ENCODE results near the gene EDN3. TPM values are rescaled to one million over a fixed set of nuclear protein-coding genes. Genes with fewer than 3 reads are reported as not detected.

Gene EDN3
- total RNA-seq, 1 experiment from 2014 or later = not detected

DNA sequence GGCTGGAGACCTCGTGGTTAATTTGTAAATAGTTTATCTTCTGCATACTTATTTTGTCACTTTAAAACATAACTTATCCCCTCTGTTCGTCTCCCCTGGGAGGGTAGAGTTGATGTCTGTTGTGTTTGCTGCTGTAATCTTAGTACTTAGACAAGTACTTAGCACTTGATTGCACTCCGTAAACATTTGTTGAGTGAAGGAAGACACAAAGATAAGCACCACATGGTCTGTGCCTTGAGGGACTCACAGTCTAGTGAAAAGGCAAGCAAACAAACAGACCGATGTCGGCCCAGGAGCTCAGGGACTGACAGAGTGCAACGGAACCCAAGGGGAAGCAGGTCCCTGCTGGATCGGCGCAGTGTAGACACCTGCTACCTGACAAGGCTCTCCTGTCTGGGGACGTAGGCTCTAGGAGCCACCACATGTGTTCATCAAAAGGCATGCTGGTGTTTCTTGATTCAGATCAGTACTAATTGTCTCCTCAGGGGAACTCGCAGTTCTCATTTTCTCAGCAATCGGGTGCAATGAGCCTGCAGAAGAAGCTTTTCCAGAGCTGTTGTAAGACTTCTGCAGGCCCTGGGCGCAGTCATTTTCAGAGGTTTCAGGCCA, 31.4 kb downstream of the EDN3 start:
- H2AFZ ChIP-seq (ENCODE audit: low read depth, low read length, poor library complexity, severe bottlenecking) = no peak overlapping the region
- TF ChIP-seq POLR2A (IDR thresholded peaks at IDR 0.05; ENCODE audit: borderline replicate concordance, extremely low read depth, insufficient read depth, insufficient read length) = no peak
- TF ChIP-seq SP1 (IDR thresholded peaks at IDR 0.05; ENCODE audit: low read depth) = no peak
- no peak for TF ChIP-seq CBX3 (IDR thresholded peaks at IDR 0.05; ENCODE audit: low read depth)
- no peak for TF ChIP-seq EZH2phosphoT487 (IDR thresholded peaks at IDR 0.05; ENCODE audit: borderline replicate concordance)
- no peak for TF ChIP-seq CEBPB (IDR thresholded peaks at IDR 0.05; ENCODE audit: low read depth)
- no peak for TF ChIP-seq EZH2 (IDR thresholded peaks at IDR 0.05)
- no peak for TF ChIP-seq ZFX (IDR thresholded peaks at IDR 0.05)
- TF ChIP-seq FOSL1 (IDR thresholded peaks at IDR 0.05; ENCODE audit: low read depth) = no peak
- no peak for TF ChIP-seq ZNF274 (IDR thresholded peaks at IDR 0.05; ENCODE audit: low read depth, low read length)
- no peak for TF ChIP-seq ELF1 (IDR thresholded peaks at IDR 0.05; ENCODE audit: borderline replicate concordance, low read depth)
- TF ChIP-seq, protein P1, sequence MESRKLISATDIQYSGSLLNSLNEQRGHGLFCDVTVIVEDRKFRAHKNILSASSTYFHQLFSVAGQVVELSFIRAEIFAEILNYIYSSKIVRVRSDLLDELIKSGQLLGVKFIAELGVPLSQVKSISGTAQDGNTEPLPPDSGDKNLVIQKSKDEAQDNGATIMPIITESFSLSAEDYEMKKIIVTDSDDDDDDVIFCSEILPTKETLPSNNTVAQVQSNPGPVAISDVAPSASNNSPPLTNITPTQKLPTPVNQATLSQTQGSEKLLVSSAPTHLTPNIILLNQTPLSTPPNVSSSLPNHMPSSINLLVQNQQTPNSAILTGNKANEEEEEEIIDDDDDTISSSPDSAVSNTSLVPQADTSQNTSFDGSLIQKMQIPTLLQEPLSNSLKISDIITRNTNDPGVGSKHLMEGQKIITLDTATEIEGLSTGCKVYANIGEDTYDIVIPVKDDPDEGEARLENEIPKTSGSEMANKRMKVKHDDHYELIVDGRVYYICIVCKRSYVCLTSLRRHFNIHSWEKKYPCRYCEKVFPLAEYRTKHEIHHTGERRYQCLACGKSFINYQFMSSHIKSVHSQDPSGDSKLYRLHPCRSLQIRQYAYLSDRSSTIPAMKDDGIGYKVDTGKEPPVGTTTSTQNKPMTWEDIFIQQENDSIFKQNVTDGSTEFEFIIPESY (IDR thresholded peaks at IDR 0.05; ENCODE audit: extremely low read depth, insufficient replicate concordance, low read length) = no peak
- no peak for TF ChIP-seq YY1 (IDR thresholded peaks at IDR 0.05; ENCODE audit: extremely low read depth, insufficient replicate concordance, low read depth, low read length)
- TF ChIP-seq TCF7L2 (IDR thresholded peaks at IDR 0.05; ENCODE audit: borderline replicate concordance, extremely low read depth, insufficient read depth, insufficient read length) = no peak
- TF ChIP-seq, protein P2, sequence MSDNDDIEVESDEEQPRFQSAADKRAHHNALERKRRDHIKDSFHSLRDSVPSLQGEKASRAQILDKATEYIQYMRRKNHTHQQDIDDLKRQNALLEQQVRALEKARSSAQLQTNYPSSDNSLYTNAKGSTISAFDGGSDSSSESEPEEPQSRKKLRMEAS (IDR thresholded peaks at IDR 0.05) = no peak
- ChIA-PET POLR2A (no interaction called here), RAD21 (ENCODE audit: low non-redundant PET in 1 of 2, low total read pairs in 2 of 2, uncharacterized antibody in 2 of 2, unreplicated experiment in 2 of 2) (no interaction called here), CTCF (no interaction called here)
- BruUV-seq (replicated peaks) = no TSS peak
- H3K79me2 ChIP-seq (ENCODE audit: insufficient read depth, low read length) = no peaks in the 10 kb centered on the region
- no peaks in the 10 kb centered on the region for H3K36me3 ChIP-seq (ENCODE audit: control insufficient read depth in 1 of 2, insufficient read depth in 2 of 2, low read length in 2 of 2)
- no peaks in the 10 kb centered on the region for H4K20me1 ChIP-seq (ENCODE audit: insufficient read depth)
- no peak overlapping the region for H3K27ac ChIP-seq (ENCODE audit: low read depth, low read length)
- intact Hi-C loops (cut with micrococcal nuclease) = no loop called here
- DNase-seq (ENCODE audit: low read depth, low spot score) (no peak), ATAC-seq (no peak)
- H3K27me3 ChIP-seq (ENCODE audit: insufficient read depth, low read length) = peaks cover 51% of the 10 kb centered on the region; the same call in 1 of the 2 replicates
- H3K4me2 ChIP-seq (ENCODE audit: low read length) = no peak overlapping the region
- no peaks in the 10 kb centered on the region for H3K9me3 ChIP-seq (ENCODE audit: control insufficient read depth in 1 of 2, insufficient read depth in 1 of 2, low read depth in 1 of 2, low read length in 2 of 2)
- H3K9ac ChIP-seq (ENCODE audit: low read length) = no peak overlapping the region
- H3K9me2 ChIP-seq (ENCODE audit: insufficient read depth) = no peaks in the 10 kb centered on the region
- no peak overlapping the region for H3K4me3 ChIP-seq (replicated peaks in 1 of 2; ENCODE audit: low read depth in 1 of 2, low read length in 2 of 2)
- no peaks in the 10 kb centered on the region for H3K4me1 ChIP-seq (ENCODE audit: control insufficient read depth in 1 of 2, insufficient read depth in 2 of 2, low read length in 2 of 2)

All from HCT116 (cell line).